ENCODE results near the gene CEP72.

Gene CEP72

DNA sequence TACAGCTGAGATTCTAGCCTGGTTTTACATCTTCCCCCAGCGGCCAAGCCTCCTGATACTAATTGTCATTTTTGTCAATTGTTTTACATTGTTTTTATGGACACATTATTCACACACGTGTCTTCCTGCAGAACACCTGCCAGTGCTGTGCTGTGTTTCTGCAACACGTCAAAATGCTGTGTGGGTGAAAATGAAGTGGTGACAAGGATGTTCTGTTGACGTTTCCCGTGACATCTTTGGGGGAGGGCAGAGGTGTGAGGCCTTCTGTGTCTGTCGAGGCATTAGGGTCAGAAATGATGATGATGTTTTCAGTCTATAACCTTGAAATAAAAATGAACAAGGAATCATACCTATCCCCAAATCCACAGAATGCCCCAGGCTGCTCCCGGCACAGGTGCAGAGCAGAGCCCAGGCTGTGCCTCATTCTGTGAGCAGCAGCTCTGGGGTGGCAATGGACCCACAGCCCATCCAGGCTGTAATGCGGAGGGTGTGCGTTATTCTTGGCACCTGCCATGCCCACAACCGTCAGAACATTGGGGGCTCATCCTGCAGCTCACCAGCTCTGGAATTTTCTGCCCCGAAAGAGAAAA, 23.6 kb upstream of the CEP72 start:
- TF ChIP-seq, protein P1, sequence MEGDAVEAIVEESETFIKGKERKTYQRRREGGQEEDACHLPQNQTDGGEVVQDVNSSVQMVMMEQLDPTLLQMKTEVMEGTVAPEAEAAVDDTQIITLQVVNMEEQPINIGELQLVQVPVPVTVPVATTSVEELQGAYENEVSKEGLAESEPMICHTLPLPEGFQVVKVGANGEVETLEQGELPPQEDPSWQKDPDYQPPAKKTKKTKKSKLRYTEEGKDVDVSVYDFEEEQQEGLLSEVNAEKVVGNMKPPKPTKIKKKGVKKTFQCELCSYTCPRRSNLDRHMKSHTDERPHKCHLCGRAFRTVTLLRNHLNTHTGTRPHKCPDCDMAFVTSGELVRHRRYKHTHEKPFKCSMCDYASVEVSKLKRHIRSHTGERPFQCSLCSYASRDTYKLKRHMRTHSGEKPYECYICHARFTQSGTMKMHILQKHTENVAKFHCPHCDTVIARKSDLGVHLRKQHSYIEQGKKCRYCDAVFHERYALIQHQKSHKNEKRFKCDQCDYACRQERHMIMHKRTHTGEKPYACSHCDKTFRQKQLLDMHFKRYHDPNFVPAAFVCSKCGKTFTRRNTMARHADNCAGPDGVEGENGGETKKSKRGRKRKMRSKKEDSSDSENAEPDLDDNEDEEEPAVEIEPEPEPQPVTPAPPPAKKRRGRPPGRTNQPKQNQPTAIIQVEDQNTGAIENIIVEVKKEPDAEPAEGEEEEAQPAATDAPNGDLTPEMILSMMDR (IDR thresholded peaks at IDR 0.05; ENCODE audit: borderline replicate concordance, extremely low read depth, low read length, poor library complexity, severe bottlenecking): no peak
- TF ChIP-seq EZH2 (IDR thresholded peaks at IDR 0.05; ENCODE audit: borderline replicate concordance, low read depth, low read length, severe bottlenecking): no peak

DNA sequence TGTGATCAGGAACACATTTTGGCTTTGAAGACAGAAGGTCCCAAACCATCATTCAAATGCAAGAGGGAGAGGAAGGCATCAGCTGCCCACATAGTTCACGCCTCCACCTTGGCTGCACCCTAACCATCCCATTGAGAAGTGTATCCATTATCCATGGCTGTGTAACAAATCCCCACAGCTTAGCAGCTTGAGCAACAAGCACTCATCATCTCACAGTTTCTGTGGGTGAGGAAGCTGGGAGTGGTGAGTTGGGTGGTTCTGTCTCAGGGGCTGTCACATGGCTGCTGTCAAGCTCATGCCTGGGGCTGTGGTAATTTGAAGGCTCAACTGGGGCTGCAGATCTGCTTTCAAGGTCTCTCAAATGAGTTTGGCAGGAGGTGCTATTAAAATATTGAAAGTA, 23.0 kb upstream of the CEP72 start:
- no peak overlapping the region for H3K27ac ChIP-seq (ENCODE audit: low read length)
- H3K4me2 ChIP-seq (ENCODE audit: insufficient read depth, low read length): no peak overlapping the region
- no peaks in the 10 kb centered on the region for H4K20me1 ChIP-seq (ENCODE audit: insufficient read depth, low read length)
- H3K4me1 ChIP-seq (ENCODE audit: insufficient read depth, low read length): no peaks in the 10 kb centered on the region
- no peaks in the 10 kb centered on the region for H3K9me3 ChIP-seq (ENCODE audit: insufficient read depth, low read length, severe bottlenecking)
- no peaks in the 10 kb centered on the region for H3K36me3 ChIP-seq (ENCODE audit: insufficient read depth, low read length)
- H3K4me3 ChIP-seq (ENCODE audit: low read depth in 1 of 2, low read length in 2 of 2): no peak overlapping the region
- H3K9ac ChIP-seq (ENCODE audit: low read depth, low read length): no peak overlapping the region
- no peaks in the 10 kb centered on the region for H3K79me2 ChIP-seq (ENCODE audit: insufficient read depth, low read length)
- H2AFZ ChIP-seq (ENCODE audit: low read depth, low read length): no peak overlapping the region
- peaks cover 3% of the 10 kb centered on the region for H3K27me3 ChIP-seq (ENCODE audit: insufficient read depth, low read length, poor library complexity)
- no peak for TF ChIP-seq EZH2 (IDR thresholded peaks at IDR 0.05; ENCODE audit: borderline replicate concordance, low read depth, low read length, severe bottlenecking)
- TF ChIP-seq, protein P1 (IDR thresholded peaks at IDR 0.05; ENCODE audit: borderline replicate concordance, extremely low read depth, low read length, poor library complexity, severe bottlenecking): no peak
- ATAC-seq (ENCODE audit: insufficient read depth, low read depth) (no peak), DNase-seq (no peak)

More for the DNA sequence above, 23.6 kb upstream of the CEP72 start:
- H4K20me1 ChIP-seq (ENCODE audit: insufficient read depth, low read length): no peaks in the 10 kb centered on the region
- no peak overlapping the region for H3K4me3 ChIP-seq (ENCODE audit: low read depth in 1 of 2, low read length in 2 of 2)
- no peak overlapping the region for H2AFZ ChIP-seq (ENCODE audit: low read depth, low read length)
- no peak overlapping the region for H3K27ac ChIP-seq (ENCODE audit: low read length)
- no peak overlapping the region for H3K4me2 ChIP-seq (ENCODE audit: insufficient read depth, low read length)
- no peak overlapping the region for H3K9ac ChIP-seq (ENCODE audit: low read depth, low read length)
- ATAC-seq (ENCODE audit: insufficient read depth, low read depth): no peak
- no peaks in the 10 kb centered on the region for H3K36me3 ChIP-seq (ENCODE audit: insufficient read depth, low read length)
- no peak for DNase-seq
- H3K4me1 ChIP-seq (ENCODE audit: insufficient read depth, low read length): no peaks in the 10 kb centered on the region
- H3K79me2 ChIP-seq (ENCODE audit: insufficient read depth, low read length): no peaks in the 10 kb centered on the region
- no peaks in the 10 kb centered on the region for H3K9me3 ChIP-seq (ENCODE audit: insufficient read depth, low read length, severe bottlenecking)
- peaks cover 3% of the 10 kb centered on the region for H3K27me3 ChIP-seq (ENCODE audit: insufficient read depth, low read length, poor library complexity)

DNA sequence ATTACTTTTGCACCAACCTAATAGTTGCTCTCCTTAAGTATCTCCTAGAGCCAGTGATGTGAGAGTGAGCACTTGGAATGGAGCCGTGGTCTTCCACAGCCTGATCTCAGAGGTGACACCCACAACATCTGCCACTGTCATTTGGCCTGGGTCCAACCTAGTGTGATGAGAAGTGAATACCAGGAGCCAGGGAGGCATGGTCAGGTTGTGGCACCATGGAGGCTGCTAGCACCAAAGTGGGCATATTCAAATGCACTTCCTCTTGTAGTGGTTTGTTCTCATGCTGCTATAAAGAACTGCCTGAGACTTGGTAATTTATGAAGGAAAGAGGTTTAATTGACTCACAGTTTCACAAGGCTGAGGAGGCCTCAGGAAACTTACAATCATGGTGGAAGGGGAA, 22.6 kb upstream of the CEP72 start:
- DNase-seq (no peak), ATAC-seq (ENCODE audit: insufficient read depth, low read depth) (no peak)
- H3K36me3 ChIP-seq (ENCODE audit: insufficient read depth, low read length): no peaks in the 10 kb centered on the region
- no peak overlapping the region for H3K4me3 ChIP-seq (ENCODE audit: low read depth in 1 of 2, low read length in 2 of 2)
- no peak for TF ChIP-seq EZH2 (IDR thresholded peaks at IDR 0.05; ENCODE audit: borderline replicate concordance, low read depth, low read length, severe bottlenecking)
- TF ChIP-seq, protein P1 (IDR thresholded peaks at IDR 0.05; ENCODE audit: borderline replicate concordance, extremely low read depth, low read length, poor library complexity, severe bottlenecking): no peak
- no peaks in the 10 kb centered on the region for H3K9me3 ChIP-seq (ENCODE audit: insufficient read depth, low read length, severe bottlenecking)
- no peak overlapping the region for H3K4me2 ChIP-seq (ENCODE audit: insufficient read depth, low read length)
- H4K20me1 ChIP-seq (ENCODE audit: insufficient read depth, low read length): no peaks in the 10 kb centered on the region
- no peak overlapping the region for H2AFZ ChIP-seq (ENCODE audit: low read depth, low read length)
- H3K9ac ChIP-seq (ENCODE audit: low read depth, low read length): no peak overlapping the region
- H3K79me2 ChIP-seq (ENCODE audit: insufficient read depth, low read length): no peaks in the 10 kb centered on the region
- no peaks in the 10 kb centered on the region for H3K4me1 ChIP-seq (ENCODE audit: insufficient read depth, low read length)
- H3K27ac ChIP-seq (ENCODE audit: low read length): no peak overlapping the region
- peaks cover 3% of the 10 kb centered on the region for H3K27me3 ChIP-seq (ENCODE audit: insufficient read depth, low read length, poor library complexity)
